ENCODE results near the gene ETV6. TPM values are rescaled to one million over a fixed set of nuclear protein-coding genes. Genes with fewer than 3 reads are reported as not detected.

ETV6 gene
- total RNA-seq, 1 experiment from 2014 or later, result 19.3 TPM

DNA sequence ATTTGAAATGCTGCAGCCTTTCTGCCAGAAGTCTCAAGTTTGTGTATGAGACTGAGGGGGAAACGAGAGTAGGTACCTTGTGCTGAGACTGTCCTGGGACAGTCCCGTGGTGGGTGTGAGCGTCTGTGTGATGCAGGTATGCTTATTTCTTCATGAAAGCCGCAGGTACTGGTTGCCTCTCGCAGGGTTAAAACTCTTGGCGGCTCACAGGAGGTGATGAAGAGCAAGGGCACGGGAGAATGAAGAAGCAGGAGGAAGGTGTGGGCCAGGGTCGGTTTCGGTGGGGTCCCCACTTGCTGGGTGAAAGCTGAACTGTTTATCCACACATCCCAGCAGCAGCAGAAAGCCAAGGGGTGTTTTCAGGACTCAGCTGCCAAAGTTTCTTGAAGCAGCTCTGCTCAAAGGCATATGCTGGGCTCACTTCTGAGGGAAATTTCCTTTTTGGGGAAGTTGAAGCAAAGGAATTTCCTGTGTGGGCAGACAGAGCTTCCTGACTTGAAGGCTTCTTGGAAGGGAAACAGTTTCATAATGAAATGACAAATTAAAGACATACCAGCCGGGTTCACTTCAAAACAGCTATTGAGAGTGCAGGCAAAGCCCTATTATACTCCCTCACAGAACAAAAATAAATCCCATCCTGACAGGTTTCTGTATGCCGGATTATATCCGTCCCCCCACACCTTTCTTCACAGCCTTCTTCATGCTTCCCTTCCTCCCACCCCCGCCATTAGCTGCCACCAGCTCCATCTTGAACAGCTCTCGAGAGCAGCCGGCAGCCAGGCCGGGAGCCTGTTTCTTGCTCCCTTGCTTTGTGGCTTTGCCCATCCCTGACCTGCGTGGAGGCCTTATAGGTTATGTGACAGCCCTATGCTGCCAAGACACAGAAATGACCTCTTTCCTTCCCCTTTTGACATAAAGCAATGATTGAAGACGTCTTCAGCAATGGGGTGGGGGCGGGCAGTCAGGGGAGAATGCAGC lies 116.6 kb downstream of the ETV6 start:
- no peaks in the 10 kb centered on the region for H3K4me1 Mint-ChIP-seq (ENCODE audit: insufficient read depth, unreplicated experiment)
- H3K27ac Mint-ChIP-seq (ENCODE audit: low read depth, unreplicated experiment), result no peak overlapping the region
- ChIA-PET CTCF (no interaction called here), POLR2A (no interaction called here)
- BruUV-seq (replicated peaks), result no TSS peak
- no peaks in the 10 kb centered on the region for H3K9me3 Mint-ChIP-seq (ENCODE audit: unreplicated experiment)
- DNase-seq (ENCODE audit: unreplicated experiment), result peak; percentile 23
- no peak overlapping the region for H3K4me3 Mint-ChIP-seq (ENCODE audit: unreplicated experiment)
- peaks cover 5% of the 10 kb centered on the region for H3K36me3 Mint-ChIP-seq (ENCODE audit: insufficient read depth, unreplicated experiment)
- H3K27me3 Mint-ChIP-seq (ENCODE audit: insufficient read depth, unreplicated experiment), result no peaks in the 10 kb centered on the region
- no peak for TF ChIP-seq CTCF (IDR thresholded peaks at IDR 0.05; ENCODE audit: unreplicated experiment)
- intact Hi-C loops (cut with micrococcal nuclease), result no loop called here

- Mint-ChIP-seq H3K27ac (ENCODE audit: low read depth, unreplicated experiment) (no peak overlapping the region), H3K4me1 (ENCODE audit: insufficient read depth, unreplicated experiment) (peaks cover 2% of the 10 kb centered on the region), H3K9me3 (ENCODE audit: unreplicated experiment) (no peaks in the 10 kb centered on the region), H3K36me3 (ENCODE audit: insufficient read depth, unreplicated experiment) (peaks cover 5% of the 10 kb centered on the region), H3K4me3 (ENCODE audit: unreplicated experiment) (no peak overlapping the region), H3K27me3 (ENCODE audit: insufficient read depth, unreplicated experiment) (no peaks in the 10 kb centered on the region)
- TF ChIP-seq CTCF (IDR thresholded peaks at IDR 0.05; ENCODE audit: unreplicated experiment), result no peak
- ChIA-PET POLR2A (interaction anchor here (0.7 kb wide), 1 partner anchor 119 kb away, joined by 3 read pairs; no protein-coding TSS in a partner anchor), CTCF (no interaction called here)
- intact Hi-C loops (cut with micrococcal nuclease), result no loop called here
- DNase-seq (ENCODE audit: unreplicated experiment), result no peak
- BruUV-seq (replicated peaks), result no TSS peak
Observed at GRCh38 chr12:11767029-11767724, 117.7 kb downstream of the ETV6 start.

DNA sequence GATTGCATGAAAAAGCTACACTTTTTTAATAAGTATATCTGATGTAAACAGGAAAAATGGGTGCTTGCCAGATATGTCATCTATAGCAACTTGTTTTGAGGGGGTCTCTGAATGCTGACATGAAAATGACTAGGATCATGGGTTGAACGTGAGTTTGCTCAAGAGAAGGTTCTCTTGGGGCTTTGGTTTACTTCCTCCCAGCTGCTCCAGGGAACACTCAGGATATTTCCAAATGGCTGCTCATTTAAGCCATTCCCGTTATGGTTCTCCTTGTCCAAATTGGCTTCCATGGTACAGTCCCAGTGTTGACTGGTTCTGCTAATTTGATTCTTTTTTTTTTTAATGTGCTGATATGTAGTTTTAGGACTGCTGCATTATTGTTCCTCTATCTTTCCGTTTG lies 118.3 kb downstream of the ETV6 start:
- BruUV-seq (replicated peaks), result no TSS peak
- ChIA-PET CTCF (no interaction called here), POLR2A (interaction anchor here (0.7 kb wide), 1 partner anchor 119 kb away, joined by 3 read pairs; no protein-coding TSS in a partner anchor)
- intact Hi-C loops (cut with micrococcal nuclease), result no loop called here
- no peak for TF ChIP-seq CTCF (IDR thresholded peaks at IDR 0.05; ENCODE audit: unreplicated experiment)
- Mint-ChIP-seq H3K9me3 (ENCODE audit: unreplicated experiment) (no peaks in the 10 kb centered on the region), H3K4me1 (ENCODE audit: insufficient read depth, unreplicated experiment) (peaks cover 6% of the 10 kb centered on the region), H3K27ac (ENCODE audit: low read depth, unreplicated experiment) (no peak overlapping the region), H3K27me3 (ENCODE audit: insufficient read depth, unreplicated experiment) (no peaks in the 10 kb centered on the region), H3K4me3 (ENCODE audit: unreplicated experiment) (no peak overlapping the region), H3K36me3 (ENCODE audit: insufficient read depth, unreplicated experiment) (peaks cover 10% of the 10 kb centered on the region)
- DNase-seq (ENCODE audit: unreplicated experiment), result no peak

DNA sequence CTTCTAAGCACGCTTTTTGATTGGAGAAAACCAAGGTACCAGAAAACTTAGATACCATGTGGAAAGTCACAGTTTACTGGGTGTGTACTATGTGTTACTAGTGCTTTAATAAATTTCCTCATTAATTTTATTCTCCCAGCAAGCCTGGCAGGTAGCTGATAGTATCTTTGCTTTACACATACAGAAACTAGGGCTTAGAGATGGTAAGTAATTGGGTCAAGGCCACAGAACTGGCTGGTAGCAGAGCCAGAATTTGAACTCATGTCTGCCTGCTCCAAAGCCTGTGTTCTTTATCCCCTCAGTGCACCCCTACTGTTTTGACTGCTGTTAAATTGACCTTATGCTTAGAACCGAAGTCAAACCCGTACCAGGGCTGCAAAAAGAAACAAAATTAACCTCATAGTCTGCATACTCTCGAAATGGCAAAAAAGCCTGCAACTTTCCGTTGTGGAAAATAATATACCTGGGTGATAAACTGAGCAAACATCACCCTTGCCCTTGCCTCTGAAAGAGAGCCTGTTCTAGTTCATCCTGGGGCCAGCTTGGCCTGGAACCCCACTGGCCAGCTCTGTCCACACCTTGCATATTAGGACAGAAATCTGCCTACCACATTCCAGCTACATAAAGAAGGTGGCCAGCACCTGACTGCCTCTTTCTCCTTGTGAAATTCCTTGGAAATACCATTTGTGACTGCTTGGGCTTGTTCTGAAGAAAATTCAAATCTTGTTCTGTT lies 118.9 kb downstream of the ETV6 start:
- intact Hi-C loops (cut with micrococcal nuclease), result no loop called here
- CTCF ChIA-PET, result no interaction called here

More for the DNA sequence above, 118.9 kb downstream of the ETV6 start:
- POLR2A ChIA-PET, result no interaction called here
- Mint-ChIP-seq H3K36me3 (ENCODE audit: insufficient read depth, unreplicated experiment) (peaks cover 11% of the 10 kb centered on the region), H3K27ac (ENCODE audit: low read depth, unreplicated experiment) (no peak overlapping the region), H3K27me3 (ENCODE audit: insufficient read depth, unreplicated experiment) (no peaks in the 10 kb centered on the region), H3K9me3 (ENCODE audit: unreplicated experiment) (no peaks in the 10 kb centered on the region), H3K4me3 (ENCODE audit: unreplicated experiment) (no peak overlapping the region), H3K4me1 (ENCODE audit: insufficient read depth, unreplicated experiment) (peaks cover 6% of the 10 kb centered on the region)
- no TSS peak for BruUV-seq (replicated peaks)
- TF ChIP-seq CTCF (IDR thresholded peaks at IDR 0.05; ENCODE audit: unreplicated experiment), result no peak
- DNase-seq (ENCODE audit: unreplicated experiment), result no peak

Measured in MCF 10A (cell line).